B cell (primary cell): ENCODE measurements around the gene RBM17. TPM values are rescaled to one million over a fixed set of nuclear protein-coding genes. Genes with fewer than 3 reads are reported as not detected.
A peak's percentile ranks its signal among the peaks of the same experiment; 100 is the strongest.

Source experiments
- ATAC-seq: fragments of 200-7000 bp; cut with Tn5 transposase; one replicate; pipeline ENCODE4 v1.10.0; 2021; ENCODE audit warnings: low read depth, mild to moderate bottlenecking, moderate number of reproducible peaks, moderate library complexity
- CTCF ChIA-PET: fragments of 350-600 bp; sonication (Branson Sonifier 250); formaldehyde crosslinking; loops from one replicate; lab custom pipeline; 2021; ENCODE audit warnings: antibody characterized with exemption, inconsistent platforms; lab: Charles Lee
- POLR2A ChIA-PET: fragments of 350-600 bp; sonication (Branson Sonifier 250); formaldehyde crosslinking; loops from one replicate; lab custom pipeline; 2021; ENCODE audit warnings: antibody characterized with exemption; lab: Charles Lee
- DNase-seq: peaks from one replicate; pipeline ENCODE4 v3.0.0; 2013
- H2AFZ ChIP-seq: 2 replicates; pipeline ENCODE4 v1.6.1; 2012; ENCODE audit warnings: mild to moderate bottlenecking, low read depth, low read length; ENCODE audit not compliant: insufficient read depth, poor library complexity, severe bottlenecking
- H3K27ac ChIP-seq, 2 donors: 1 replicate in 1 of 2; 2 replicates in 1 of 2; pipeline ENCODE4 v1.5.1; 2012 to 2013; ENCODE audit warnings: low read length in 2 of 2, mild to moderate bottlenecking in 2 of 2, moderate library complexity in 1 of 2
- H3K27me3 ChIP-seq, 4 experiments: fragments of 200-600 bp in 1 of 4; sonication (generic) in 1 of 4; replicated peaks in 1 of 4; 1 replicate in 2 of 4; 2 replicates in 2 of 4; pipeline versions ENCODE4 v1.6.1 to v1.7.0; 2013 to 2016; ENCODE audit warnings: low read length in 3 of 4, mild to moderate bottlenecking in 2 of 4, mixed read lengths in 1 of 4, moderate library complexity in 1 of 4; ENCODE audit not compliant: insufficient read depth in 4 of 4, control insufficient read depth in 3 of 4; ENCODE audit errors: control extremely low read depth in 1 of 4
- H3K36me3 ChIP-seq, 2 experiments: replicated peaks in 1 of 2; 1 replicate in 1 of 2; 2 replicates in 1 of 2; pipeline versions ENCODE4 v1.6.1 to v1.7.1; 2013; ENCODE audit warnings: low read length in 1 of 2; ENCODE audit not compliant: insufficient read depth in 2 of 2, control insufficient read depth in 1 of 2; ENCODE audit errors: control extremely low read depth in 1 of 2, extremely low read depth in 1 of 2
- H3K4me1 ChIP-seq, 2 donors: fragments of 200-600 bp in 1 of 2; sonication (generic) in 1 of 2; 1 replicate in 1 of 2; 2 replicates in 1 of 2; pipeline versions ENCODE4 v1.5.1 to v1.6.1; 2013 to 2017; ENCODE audit warnings: low read length in 2 of 2; ENCODE audit not compliant: control insufficient read depth in 2 of 2, insufficient read depth in 2 of 2
- H3K4me2 ChIP-seq: replicated peaks from 2 replicates; pipeline ENCODE3; 2012; ENCODE audit warnings: mild to moderate bottlenecking, low read depth, low read length; ENCODE audit not compliant: poor library complexity, severe bottlenecking
- H3K4me3 ChIP-seq, 5 experiments: fragments of 200-600 bp in 1 of 5; sonication (generic) in 1 of 5; 1 replicate in 3 of 5; 2 replicates in 2 of 5; pipeline versions ENCODE4 v1.5.1 to v1.7.0; 2011 to 2016; ENCODE audit warnings: low read length in 4 of 5, mild to moderate bottlenecking in 4 of 5, low read depth in 2 of 5, control low read depth in 1 of 5, moderate library complexity in 1 of 5; ENCODE audit not compliant: insufficient read depth in 1 of 5; ENCODE audit errors: control extremely low read depth in 1 of 5, extremely low read depth in 1 of 5
- H3K79me2 ChIP-seq: fragments of 200-600 bp; sonication (generic); one replicate; pipeline ENCODE4 v1.6.0; 2016; ENCODE audit warnings: low read length; ENCODE audit not compliant: control insufficient read depth, insufficient read depth
- H3K9ac ChIP-seq: fragments of 200-600 bp; sonication (generic); 2 replicates; pipeline ENCODE4 v1.6.1; 2017; ENCODE audit warnings: mild to moderate bottlenecking, low read length, moderate library complexity
- H3K9me3 ChIP-seq, 3 donors: one replicate each; pipeline versions ENCODE4 v1.6.1 to v1.7.1; 2013; ENCODE audit warnings: low read length in 2 of 3; ENCODE audit not compliant: control insufficient read depth in 2 of 3, insufficient read depth in 1 of 3; ENCODE audit errors: control extremely low read depth in 1 of 3
- H4K20me1 ChIP-seq: 2 replicates; pipeline ENCODE4 v1.6.0; 2012; ENCODE audit warnings: mild to moderate bottlenecking, low read length; ENCODE audit not compliant: insufficient read depth, control insufficient read depth, poor library complexity, severe bottlenecking
- H3K27ac Mint-ChIP-seq: one replicate; pipeline ENCODE4 v1.8.0; 2021; ENCODE audit warnings: mixed read lengths
- H3K27me3 Mint-ChIP-seq: one replicate; pipeline ENCODE4 v1.8.0; 2021; ENCODE audit warnings: mixed read lengths
- H3K4me1 Mint-ChIP-seq: one replicate; pipeline ENCODE4 v1.8.0; 2021; ENCODE audit warnings: mixed read lengths
- H3K4me3 Mint-ChIP-seq: one replicate; pipeline ENCODE4 v1.8.0; 2021; ENCODE audit warnings: mixed read lengths
- H3K9me3 Mint-ChIP-seq: one replicate; pipeline ENCODE4 v1.8.0; 2022; ENCODE audit warnings: mixed read lengths; ENCODE audit not compliant: insufficient read depth
- CTCF ChIP-seq: fragments of 200-600 bp; IDR thresholded peaks from one replicate; pipeline ENCODE4 v1.8.0; 2022; ENCODE audit warnings: antibody characterized with exemption, mild to moderate bottlenecking
- EZH2 ChIP-seq: IDR thresholded peaks from 2 replicates; pipeline ENCODE4 v1.6.1; 2012; ENCODE audit warnings: borderline replicate concordance, low read depth, mild to moderate bottlenecking, moderate library complexity, low read length; ENCODE audit not compliant: insufficient read depth, poor library complexity, severe bottlenecking
- WGBS: methylation state at CpG from one replicate; pipeline ENCODE4 v1.1.5; 2013; ENCODE audit warnings: missing lambda C conversion rate; ENCODE audit not compliant: insufficient coverage; 5-methylcytosine and 5-hydroxymethylcytosine counted together
- intact Hi-C: fragments of 100-400 bp; cut with micrococcal nuclease; formaldehyde crosslinking; loops from one replicate; pipeline ENCODE4 v1.10.0; 2022
- polyA plus RNA-seq: library from polyadenylated mRNA; depleted of rRNA; stranded (reverse); fragments of >200 nt; gene quantifications from 2 replicates; pipeline ENCODE4 v1.2.3, GENCODE V29; 2012
- total RNA-seq, 2 donors: library from RNA; stranded (reverse); fragments of 120-200 nt in 1 of 2; gene quantifications; 1 replicate in 1 of 2; 2 replicates in 1 of 2; pipeline versions ENCODE4 v1.2.3 to v1.2.4, GENCODE V29; 2013 to 2022

RBM17 gene
- total and polyA plus RNA-seq, 2 donors (not counting 1 experiment from before 2014, with no cell fraction given): 34.7 to 168 TPM

GRCh38 chr10:6071181-6072175, 17.4 kb upstream of the RBM17 start:
- Histone ChIP-seq H4K20me1 (no peaks in the 10 kb centered on the region), H3K4me2 (peak overlapping the region; percentile 50), H3K27ac (peak overlapping the region; percentile 72 to 80), H2AFZ (peak overlapping the region; percentile 51), H3K9ac (peak overlapping the region; percentile 31), H3K36me3 (no peaks in the 10 kb centered on the region), H3K9me3 (no peaks in the 10 kb centered on the region), H3K79me2 (no peaks in the 10 kb centered on the region), H3K27me3 (no peaks in the 10 kb centered on the region), H3K4me3 (peak overlapping the region in 1 of 5 experiments; percentile 31), H3K4me1 (peaks cover 59 to 65% of the 10 kb centered on the region in 2 donors)
- WGBS: 19% methylated on average over 7 of the region's 10 CpGs
- Mint-ChIP-seq H3K9me3 (no peaks in the 10 kb centered on the region), H3K27me3 (no peaks in the 10 kb centered on the region), H3K27ac (peak overlapping the region; percentile 99), H3K4me1 (peaks cover 75% of the 10 kb centered on the region), H3K4me3 (peak overlapping the region; percentile 85)
- intact Hi-C loops: loop anchor here (1.0 kb wide), 2 partner anchors 9 to 19 kb away; partner anchors contain the start of gene IL2RA
- ATAC-seq (no peak), DNase-seq (peak; percentile 56)
- CTCF ChIA-PET: interaction anchor here (0.8 to 13.4 kb wide), 8 partner anchors 9 to 330 kb away, joined by 3 to 163 read pairs (median 6); no protein-coding TSS in a partner anchor
- TF ChIP-seq CTCF: no peak
- TF ChIP-seq EZH2: no peak
- POLR2A ChIA-PET: interaction anchor here (0.7 to 4.3 kb wide), 5 partner anchors 13 to 20 kb away, joined by 3 to 43 read pairs (median 10); no protein-coding TSS in a partner anchor
